Measurements from ENCODE around the gene ZNHIT2. TPM values are rescaled to one million over a fixed set of nuclear protein-coding genes. Genes with fewer than 3 reads are reported as not detected.

Gene ZNHIT2

Small RNA genes within 50 kb of the gene (small RNA-seq; reads per million reads assigned to genes)
- gene HIGD1AP10 (ENCODE audit: low read depth) (not detected), gene PDCL2P2 (ENCODE audit: low read depth) (not detected), gene RNU2-23P (ENCODE audit: low read depth) (not detected)

All from mesenchymal stem cell (in vitro differentiated cells and primary cell).